ENCODE results near the gene DCTD.
"Not testable (repeated sequence)": the region's sequence is repeated elsewhere in the genome, so short reads cannot be mapped to it uniquely, and the experiment has no call there.

Gene DCTD

GRCh38 chr4:182920676-182921075, 3.5 kb upstream of the DCTD start:
- no peak for DNase-seq (ENCODE audit: low spot score)

- DNase-seq (ENCODE audit: low spot score) = no peak
Measured at GRCh38 chr4:182918791-182919302, 1.7 kb upstream of the DCTD start.

GRCh38 chr4:182918044-182918607, 940 bp upstream of the DCTD start:
- no peak for DNase-seq (ENCODE audit: low spot score)

GRCh38 chr4:182916483-182917181, 554 bp downstream of the DCTD start:
- peak; percentile 69 for DNase-seq (ENCODE audit: low spot score)

GRCh38 chr4:182914357-182914756, 2.8 kb downstream of the DCTD start:
- no peak for DNase-seq (ENCODE audit: low spot score)

GRCh38 chr4:182913621-182914020, 3.6 kb downstream of the DCTD start:
- DNase-seq (ENCODE audit: low spot score) = no peak

GRCh38 chr4:182913036-182913435, 4.2 kb downstream of the DCTD start:
- no peak for DNase-seq (ENCODE audit: low spot score)

GRCh38 chr4:182908124-182908523, 9.1 kb downstream of the DCTD start:
- no peak for DNase-seq (ENCODE audit: low spot score)

GRCh38 chr4:182907396-182907795, 9.8 kb downstream of the DCTD start:
- no peak for DNase-seq (ENCODE audit: low spot score)

- DNase-seq (ENCODE audit: low spot score) = no peak
Measured at GRCh38 chr4:182906786-182907185, 10.4 kb downstream of the DCTD start.

- DNase-seq (ENCODE audit: low spot score) = no peak
Measured at GRCh38 chr4:182905038-182905437, 12.1 kb downstream of the DCTD start.

- DNase-seq (ENCODE audit: low spot score) = no peak
Measured at GRCh38 chr4:182904211-182904761, 12.9 kb downstream of the DCTD start.

GRCh38 chr4:182903013-182903412, 14.2 kb downstream of the DCTD start:
- no peak for DNase-seq (ENCODE audit: low spot score)

GRCh38 chr4:182901337-182901736, 15.8 kb downstream of the DCTD start:
- DNase-seq (ENCODE audit: low spot score) = no peak

- DNase-seq (ENCODE audit: low spot score) = not testable (repeated sequence)
Measured at GRCh38 chr4:182900021-182900420, 17.2 kb downstream of the DCTD start.

GRCh38 chr4:182898479-182898799, 18.7 kb downstream of the DCTD start:
- DNase-seq (ENCODE audit: low spot score) = no peak

GRCh38 chr4:182897601-182898478, 19.3 kb downstream of the DCTD start:
- no peak for DNase-seq (ENCODE audit: low spot score)

GRCh38 chr4:182896421-182896820, 20.8 kb downstream of the DCTD start:
- DNase-seq (ENCODE audit: low spot score) = no peak

- no peak for DNase-seq (ENCODE audit: low spot score)
Measured at GRCh38 chr4:182895791-182896292, 21.3 kb downstream of the DCTD start.

- DNase-seq (ENCODE audit: low spot score) = no peak
Measured at GRCh38 chr4:182894681-182895275, 22.4 kb downstream of the DCTD start.

- no peak for DNase-seq (ENCODE audit: low spot score)
Measured at GRCh38 chr4:182893474-182894080, 23.6 kb downstream of the DCTD start.

- DNase-seq (ENCODE audit: low spot score) = no peak
Measured at GRCh38 chr4:182893047-182893446, 24.1 kb downstream of the DCTD start.
